Left renal cortex interstitium (tissue), 4 donors: ENCODE results near the gene DMTF1. TPM values are rescaled to one million over a fixed set of nuclear protein-coding genes. Genes with fewer than 3 reads are reported as not detected.

Experiments
- DNase-seq, 4 donors: peaks; one replicate each; pipeline ENCODE4 v3.0.0-alpha.2; 2013; ENCODE audit warnings: low read depth in 4 of 4, low spot score in 2 of 4, missing footprints in 1 of 4
- polyA plus RNA-seq, 4 donors: library from polyadenylated mRNA; unstranded; fragments of 120-200 nt; gene quantifications; one replicate each; pipeline ENCODE4 v1.2.1, GENCODE V29; 2013; ENCODE audit not compliant: insufficient read length in 4 of 4

The DMTF1 gene
- polyA plus RNA-seq, 4 donors: 104 to 267 (median 177) TPM

DNA sequence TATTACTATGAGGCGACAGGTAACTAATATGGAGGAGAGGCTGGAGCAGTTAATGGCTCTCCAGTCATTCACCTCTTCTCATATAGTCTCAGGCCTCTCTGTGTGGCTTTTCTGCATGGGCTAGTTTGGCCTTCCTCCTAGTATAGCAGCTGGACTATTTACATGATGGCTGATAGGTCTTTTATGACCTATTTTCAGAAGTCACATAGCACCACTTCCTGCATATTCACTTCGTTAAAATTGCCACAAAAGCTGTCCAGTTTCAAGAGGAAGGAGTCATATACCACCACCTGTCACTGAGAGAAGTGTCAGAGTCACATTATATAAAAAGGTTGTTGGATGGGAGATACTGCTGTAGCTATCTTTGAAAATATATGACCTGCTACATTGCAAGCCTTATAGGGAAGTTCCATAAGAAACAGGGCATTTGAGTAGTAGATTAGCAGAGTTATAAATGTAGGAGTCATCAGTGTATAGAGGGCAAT is 8.0 kb upstream of the DMTF1 start:
- no peak for DNase-seq

DNA sequence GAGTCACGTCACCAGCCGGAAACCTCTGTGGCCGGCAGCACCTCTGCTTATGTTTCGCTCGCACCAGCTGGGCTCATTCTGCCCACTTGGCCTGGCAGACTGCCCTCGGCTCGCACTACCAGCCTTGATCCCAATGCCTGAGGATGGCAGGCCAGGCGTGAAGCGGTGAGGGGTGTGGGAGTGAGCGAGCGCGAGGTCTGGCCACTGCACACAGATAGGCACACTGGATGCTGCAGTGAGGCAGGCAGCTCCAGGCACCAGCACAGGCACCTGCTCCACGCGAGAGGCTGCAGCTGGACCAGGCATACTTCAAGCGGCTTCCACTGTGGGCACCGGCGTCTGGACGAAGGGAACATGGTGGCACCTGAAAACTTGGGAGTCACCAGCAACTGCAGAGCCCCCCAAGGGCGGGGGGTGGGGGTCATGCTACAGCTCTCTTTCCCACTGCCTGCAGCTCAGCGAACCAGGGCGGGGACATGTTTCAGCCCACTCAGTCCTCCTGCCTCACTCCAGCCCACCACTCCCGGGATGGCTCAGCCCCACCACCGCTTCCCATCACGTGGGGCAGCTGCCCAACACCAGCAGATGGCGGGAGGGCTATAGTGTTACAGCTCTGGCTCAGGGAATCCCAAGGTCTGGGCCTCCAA is 5.4 kb upstream of the DMTF1 start:
- DNase-seq: no peak

DNA sequence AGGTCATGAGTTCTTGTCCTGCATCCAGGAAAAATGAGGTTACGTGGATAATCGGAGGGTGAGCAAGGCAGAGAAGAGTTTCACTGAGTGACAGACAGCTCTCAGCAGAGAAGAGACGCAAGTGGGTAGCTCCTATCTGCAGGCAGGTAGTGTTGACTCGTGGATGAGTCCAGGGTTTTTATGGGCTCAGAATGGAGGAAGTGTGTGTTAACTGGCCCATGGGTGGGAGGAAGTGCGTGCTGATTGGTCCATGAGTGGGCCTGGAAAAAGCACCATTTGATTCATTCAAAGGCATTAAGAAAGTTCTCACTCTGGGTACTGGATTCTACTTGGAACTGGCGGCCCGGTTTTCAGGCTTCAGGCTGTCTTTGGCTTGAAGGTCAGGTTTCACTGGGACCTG is 4.8 kb upstream of the DMTF1 start:
- no peak for DNase-seq

DNA sequence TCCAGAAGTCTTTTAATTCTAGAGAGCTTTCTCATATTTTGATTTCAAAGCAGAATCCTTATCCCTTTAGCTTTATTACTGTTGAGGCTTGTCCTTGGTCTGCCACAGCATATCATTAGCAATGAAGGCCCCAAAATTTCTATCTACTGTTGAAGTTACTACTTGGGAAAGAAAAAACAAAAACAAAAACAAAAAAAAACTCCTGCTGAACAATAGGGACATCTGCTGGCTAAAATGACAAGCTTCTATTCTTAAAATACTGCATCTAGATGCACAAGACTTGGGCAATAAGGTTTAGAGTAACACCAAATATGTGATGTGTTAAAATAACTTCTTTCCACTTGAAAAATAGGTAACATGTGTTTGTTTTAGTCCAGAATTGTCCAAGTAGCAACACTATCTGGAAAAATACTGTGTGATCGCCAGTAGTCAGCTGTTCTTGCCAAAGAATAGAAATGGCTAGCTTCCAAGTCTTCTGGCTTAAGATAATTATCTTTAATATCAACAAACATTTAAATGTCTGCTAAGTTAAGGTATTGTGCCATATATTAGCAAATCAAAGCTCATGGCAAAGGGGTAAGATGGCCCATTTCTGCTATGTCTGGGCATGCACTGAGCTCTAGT is 3.8 kb upstream of the DMTF1 start:
- no peak for DNase-seq

DNA sequence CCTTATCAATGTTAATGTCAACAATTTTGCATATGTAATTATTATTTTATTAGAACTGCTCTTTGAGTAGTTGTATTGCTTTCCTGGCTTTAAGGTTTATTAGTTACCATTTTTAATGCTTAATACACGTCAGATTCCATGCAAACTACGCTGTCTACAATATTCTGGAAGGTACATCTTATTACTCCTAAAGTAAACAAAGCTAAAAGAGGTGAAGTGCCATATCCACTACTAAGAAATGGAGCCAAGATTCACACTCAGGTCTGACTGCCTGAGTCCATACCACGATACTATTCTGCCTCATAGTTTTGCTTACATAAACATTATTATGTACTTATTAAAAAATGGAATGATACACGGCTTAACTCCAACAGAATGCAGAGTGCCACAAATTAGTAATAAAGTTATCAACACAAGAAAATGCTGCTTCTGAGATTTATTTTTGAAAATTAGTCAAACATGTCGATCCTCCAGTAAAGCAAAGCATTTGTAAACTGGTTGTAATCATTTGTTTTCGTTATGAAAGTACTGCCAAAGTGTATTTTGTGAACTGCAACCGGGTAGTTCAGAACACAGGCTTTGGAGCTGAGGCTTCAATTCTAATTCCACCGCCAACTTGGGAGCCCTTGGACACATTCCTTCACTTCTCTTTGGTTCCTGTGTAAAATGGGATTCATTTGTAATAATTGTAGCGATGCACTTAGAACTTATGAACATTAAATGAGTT is 1.1 kb upstream of the DMTF1 start:
- no peak for DNase-seq

DNA sequence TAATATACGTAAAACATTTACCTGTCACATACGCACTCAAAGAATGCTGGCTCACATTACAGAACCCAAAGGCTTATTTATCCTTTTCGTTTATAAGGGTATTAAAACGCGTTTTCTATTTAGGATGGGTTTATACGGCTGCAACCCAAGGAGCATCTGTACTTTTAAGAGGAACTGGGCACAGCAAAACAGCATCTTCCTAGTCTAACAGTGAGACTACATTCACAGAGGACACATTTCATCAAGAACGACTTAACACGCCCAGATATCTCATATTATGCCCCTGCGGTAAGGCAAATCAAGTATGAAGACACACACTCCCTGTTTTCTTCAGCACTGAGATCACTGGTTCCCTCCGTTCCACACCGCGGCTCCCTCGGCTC is 533 bp upstream of the DMTF1 start:
- DNase-seq: no peak

DNA sequence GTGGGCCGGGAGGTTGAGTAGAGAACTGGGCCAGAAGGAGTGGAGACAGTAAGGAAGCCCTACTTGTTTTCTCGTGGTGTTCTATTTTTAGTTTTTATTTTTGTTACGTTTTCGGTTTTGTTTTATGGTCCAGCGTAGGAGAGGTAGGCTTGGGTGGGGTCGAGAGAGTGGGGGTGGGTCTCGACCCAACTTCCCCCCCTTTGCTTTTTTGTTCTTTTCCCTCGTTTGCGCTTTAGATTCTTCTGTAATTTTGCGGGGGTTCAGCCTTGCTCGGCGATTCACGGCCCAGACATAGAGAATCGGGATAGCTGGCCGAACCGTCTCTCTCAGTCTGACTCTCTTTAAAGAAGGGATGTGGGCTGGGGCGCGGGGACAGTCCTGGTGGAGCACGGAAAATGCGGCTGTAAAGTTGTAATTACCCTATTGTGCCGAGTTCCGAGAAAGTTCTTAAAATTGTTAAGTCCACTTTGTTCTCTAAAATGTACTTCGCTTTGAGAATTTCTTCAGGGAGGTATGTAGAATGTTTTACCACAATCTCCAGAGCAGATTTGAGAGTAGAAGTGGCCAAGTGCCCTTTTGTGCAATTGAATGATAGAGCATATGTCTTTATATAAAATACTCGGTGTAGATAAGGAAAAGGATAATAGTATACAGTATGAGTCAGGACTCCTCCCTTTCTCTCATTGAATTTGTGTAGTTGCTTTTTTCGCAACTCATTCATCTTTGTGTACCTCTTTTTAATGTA is 816 bp downstream of the DMTF1 start:
- peak in 2 of 4 donors; percentile 40 to 66 for DNase-seq

DNA sequence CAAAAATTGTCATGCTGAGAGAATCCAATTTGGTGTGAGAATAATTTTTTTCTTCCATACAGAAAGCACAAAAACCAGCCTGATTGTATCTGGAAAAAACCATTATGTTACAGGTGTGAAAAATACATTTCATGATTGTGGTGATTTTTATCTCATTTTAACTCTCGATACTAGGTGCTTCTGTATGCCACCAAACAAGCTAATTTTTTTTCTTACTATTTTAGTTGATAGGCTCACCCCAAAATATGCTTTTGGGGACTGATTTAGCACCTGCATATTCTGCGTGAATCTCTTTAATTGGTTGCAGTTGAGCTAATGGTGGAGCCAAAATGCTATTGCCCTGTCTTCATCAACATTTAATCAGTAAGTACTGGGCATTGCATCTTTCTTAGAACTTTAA is 1.9 kb downstream of the DMTF1 start:
- DNase-seq: no peak

DNA sequence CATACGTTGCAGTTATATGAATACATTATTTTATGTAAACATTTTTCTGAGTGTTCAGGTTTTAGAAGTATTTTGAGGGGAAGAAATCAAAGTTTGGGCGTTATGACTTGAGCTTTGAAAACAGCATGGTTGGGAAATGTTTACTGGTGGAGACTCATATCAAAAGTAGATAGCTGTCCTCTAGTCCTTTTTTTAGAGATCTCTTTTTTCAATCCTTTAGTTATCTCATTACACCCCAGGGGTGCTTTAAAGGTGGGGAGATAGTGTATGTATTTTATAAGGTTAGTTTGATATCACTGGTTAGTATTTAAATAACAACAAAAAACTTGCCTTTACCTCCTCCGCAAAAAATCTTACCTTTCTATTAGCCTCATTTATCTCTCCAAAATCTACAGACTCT is 2.3 kb downstream of the DMTF1 start:
- DNase-seq: no peak

DNA sequence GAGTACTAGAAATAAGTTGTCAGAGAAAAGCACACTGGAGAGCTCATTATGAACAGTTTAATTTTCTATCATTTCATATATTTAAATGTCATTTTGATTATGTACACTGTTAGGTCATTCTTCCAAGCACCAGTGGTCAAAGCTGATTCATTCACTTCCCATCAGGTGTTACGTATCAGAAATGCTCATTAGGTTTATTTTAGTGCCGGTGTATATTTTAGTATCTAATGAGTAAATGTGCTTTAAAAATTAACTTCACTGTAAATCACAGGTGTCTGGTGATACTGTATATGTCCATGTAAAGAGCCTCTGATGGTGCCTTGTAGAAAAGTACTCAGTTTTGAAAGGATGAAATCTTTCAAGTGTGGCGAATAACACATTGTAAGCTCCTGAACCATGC is 3.5 kb downstream of the DMTF1 start:
- DNase-seq: no peak

DNA sequence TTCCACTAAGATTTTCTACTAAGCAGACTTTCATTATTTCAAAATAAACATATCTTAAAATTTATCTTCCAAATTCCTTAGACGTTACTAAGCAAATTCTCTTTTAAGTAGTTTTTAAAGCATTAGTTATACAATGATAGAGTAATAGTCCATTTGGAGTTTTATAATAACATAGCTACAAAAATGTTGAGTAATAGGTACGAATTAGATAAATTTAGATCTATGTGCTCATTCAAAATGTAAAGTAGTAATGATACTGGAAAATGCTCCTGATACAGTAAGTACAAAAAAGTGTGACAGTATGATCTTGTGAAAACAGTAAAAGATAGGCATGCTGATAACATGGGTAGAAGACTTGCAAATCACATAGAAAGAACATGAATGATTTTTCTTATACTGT is 4.5 kb downstream of the DMTF1 start:
- no peak for DNase-seq

DNA sequence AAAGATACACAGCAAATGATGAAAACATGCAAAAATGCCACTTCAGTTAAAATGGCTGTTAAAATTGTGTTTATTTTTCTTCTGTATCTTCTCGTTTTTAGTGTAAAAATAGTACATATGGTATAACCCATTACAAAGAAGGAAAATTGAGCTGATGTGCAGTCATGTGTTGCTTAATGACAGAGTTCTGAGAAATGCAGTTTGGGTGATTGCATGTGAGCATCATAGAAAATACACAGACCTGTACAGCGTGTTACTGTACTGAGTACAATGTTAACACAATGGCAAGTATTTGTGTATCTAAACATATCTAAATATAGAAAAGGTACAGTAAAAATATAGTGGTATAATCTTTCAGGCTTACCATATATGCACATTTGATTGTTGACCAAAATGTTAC is 7.3 kb downstream of the DMTF1 start:
- no peak for DNase-seq

DNA sequence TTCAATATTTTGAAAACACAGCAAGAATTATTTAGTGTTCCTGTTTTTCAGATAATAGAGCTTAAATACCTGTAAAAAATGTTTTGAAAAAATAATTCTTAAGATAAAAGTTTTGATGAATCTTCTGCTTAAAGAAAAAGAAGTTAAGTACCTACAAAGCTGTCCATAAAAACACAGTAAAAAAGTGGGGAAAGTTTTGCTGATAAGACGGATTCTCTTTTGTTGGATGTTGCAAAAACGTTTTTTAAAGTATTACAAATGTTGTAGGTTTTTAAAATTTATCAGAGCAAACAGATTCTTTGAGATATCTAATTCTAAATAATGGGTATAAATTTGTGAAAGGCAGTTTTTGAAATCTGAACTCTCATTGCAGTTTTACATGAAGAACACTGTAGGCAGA is 12.2 kb downstream of the DMTF1 start:
- DNase-seq: no peak

DNA sequence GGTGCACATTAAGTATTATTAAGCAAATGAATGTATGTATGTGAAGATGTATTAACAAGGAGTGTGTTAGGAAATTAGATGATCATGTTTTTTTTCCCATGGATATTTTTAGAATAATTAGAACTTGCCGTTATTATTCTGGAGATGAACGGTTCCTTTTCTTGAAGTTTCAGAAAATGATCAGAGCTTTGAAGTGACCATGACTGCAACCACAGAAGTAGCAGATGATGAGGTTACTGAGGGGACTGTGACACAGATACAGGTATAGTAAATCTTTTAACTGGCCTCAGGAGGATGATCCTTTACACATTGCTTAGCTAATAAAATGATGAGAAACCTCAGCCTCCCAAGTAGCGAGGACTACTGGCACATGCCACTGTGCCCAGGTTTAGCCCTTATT is 18.6 kb downstream of the DMTF1 start:
- DNase-seq: no peak

DNA sequence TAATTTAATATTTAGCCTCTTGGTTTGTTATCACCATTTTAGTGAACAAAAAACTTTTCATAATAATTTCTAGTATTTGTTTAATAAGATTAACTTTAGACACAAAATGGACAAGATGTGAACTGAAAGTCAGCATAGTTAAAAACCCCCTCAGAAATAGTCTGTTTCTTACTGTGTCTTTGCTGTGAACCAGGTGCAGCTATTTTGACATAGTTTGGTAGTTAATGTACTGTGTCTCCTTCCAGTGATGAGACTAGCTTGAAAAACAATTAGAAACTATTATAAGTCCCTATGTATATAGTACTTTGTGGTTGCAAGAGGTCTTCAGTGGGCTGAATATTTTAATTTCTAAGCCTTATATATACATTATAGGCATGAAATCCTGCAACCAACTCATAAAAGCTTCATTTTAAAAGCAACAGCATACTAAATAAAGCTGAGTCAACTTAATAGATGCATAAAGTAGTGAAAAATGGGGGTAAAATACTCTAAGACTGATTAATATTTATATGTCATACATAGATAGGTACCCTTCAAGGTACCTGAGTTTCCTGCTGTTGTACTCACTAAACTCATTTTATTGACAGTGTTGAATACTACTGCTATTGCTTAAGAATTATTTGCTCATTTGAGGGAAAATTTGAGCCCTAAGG is 19.2 kb downstream of the DMTF1 start:
- no peak for DNase-seq

DNA sequence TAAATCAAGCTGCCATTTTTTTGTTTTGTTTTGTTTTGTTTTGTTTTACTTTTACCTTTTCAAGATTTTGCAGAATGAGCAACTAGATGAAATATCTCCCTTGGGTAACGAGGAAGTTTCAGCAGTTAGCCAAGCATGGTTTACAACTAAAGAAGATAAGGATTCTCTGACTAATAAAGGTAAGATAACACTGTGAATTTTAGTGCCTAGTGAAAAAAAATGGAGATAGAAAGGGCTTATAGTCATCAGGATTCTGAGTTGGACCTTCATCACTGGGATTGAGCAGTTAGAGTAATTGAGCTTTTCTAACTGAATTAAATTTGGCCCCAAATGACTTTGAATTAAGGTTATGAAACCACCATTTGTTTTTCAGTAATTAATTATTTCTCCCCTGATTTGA is 21.2 kb downstream of the DMTF1 start:
- DNase-seq: no peak

DNA sequence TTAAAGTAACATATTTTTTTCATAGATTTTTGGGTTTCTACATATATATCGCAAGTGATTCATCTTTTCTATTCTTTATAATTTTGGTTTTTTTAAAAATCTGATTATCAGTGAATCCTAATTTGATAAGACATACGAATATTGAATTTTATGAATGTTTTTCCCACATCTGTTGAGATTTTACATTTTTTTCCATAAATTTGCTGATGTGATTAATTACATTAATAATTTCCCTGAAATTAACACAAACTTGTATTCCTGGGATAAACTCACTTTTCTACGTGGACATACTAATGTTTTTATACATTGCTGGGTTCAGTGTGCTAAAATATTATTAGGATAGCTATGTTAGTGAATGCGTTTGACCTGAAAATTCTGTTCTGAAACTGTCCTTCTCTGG is 26.1 kb downstream of the DMTF1 start:
- no peak for DNase-seq

DNA sequence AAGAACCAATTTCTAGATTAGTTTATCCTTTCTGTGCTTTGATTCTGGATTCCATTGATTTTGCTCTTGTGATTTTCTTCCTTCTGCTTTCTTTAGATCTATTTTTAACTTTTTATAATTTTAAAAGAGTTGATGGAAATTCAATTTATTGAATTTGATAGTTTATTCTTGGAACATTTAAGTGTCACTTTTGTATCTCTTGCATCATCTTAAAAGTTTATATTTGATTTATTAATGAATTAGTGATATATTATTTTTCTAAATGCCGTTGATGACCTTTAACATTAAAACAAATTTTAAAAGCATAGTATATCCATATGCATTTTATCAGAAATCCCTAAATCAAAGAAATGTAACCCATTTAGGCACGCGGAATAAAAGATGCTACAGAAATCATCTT is 26.9 kb downstream of the DMTF1 start:
- no peak for DNase-seq

DNA sequence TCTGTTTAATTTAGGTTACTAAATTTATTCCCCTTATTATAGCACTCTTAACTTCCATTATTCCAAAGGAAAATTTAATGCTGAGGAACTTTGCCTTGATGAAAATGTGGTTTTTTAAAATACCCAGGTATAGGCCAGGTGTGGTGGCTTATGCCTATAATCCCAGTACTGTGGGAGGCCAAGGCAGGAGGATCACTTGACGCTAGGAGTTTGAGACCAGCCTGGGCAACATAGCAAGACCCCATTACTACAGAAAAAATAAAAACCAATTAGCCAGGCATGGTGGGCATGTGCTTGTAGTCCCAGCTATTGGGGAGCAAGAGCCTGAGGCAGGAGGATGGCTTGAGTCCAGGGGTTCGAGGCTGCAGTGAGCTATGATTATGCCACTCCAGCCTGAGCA is 34.9 kb downstream of the DMTF1 start:
- no peak for DNase-seq

DNA sequence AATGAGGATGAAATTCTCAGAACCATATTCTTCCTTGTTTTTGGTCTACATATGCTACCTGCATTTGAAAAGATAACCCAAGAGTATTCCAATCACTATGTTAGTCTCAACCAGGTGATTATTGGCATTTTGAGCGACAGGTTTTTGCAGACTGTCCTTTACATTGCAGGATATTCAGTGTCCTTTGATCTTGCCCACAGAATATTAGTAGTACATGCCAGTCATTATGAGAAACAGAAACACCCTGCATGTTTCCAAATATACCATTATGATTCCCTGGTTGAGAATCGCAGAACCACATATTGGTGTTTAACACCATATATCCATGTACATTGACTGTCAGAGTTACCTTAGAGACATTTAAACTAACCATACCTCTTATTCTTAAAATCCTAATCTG is 36.7 kb downstream of the DMTF1 start:
- DNase-seq: no peak

DNA sequence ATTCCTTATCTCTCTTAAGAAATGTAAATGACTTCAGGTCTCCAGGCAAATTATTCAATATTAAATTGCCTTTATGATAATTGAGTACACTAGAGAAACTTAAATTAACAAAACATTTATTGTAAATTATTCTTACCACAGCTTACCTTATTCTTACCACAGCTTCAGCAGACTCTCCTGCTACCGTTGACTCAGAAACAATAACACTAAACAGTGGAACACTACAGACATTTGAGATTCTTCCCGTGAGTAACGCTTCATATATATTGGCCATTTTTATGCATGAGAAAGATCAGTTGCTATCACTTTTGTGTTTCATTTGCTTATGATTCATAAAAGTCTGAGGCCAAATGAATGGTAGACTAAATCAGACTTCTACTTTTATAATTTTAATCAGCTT is 38.5 kb downstream of the DMTF1 start:
- no peak for DNase-seq
